H9 (cell line): ENCODE results near the gene CBX1. TPM values are rescaled to one million over a fixed set of nuclear protein-coding genes. Genes with fewer than 3 reads are reported as not detected.
A peak's percentile ranks its signal among the peaks of the same experiment; 100 is the strongest.

Experiments used
- DNase-seq: peaks from one replicate; pipeline ENCODE4 v3.0.0-alpha.2; 2017
- H2AFZ ChIP-seq: one replicate; pipeline ENCODE4 v1.6.1; 2013; ENCODE audit warnings: mild to moderate bottlenecking, low read length, control low read depth, moderate library complexity
- H2AK5ac ChIP-seq: 2 replicates; pipeline ENCODE4 v1.6.1; 2013; ENCODE audit warnings: low read length, control low read depth, mixed read lengths; ENCODE audit not compliant: insufficient read length
- H2BK120ac ChIP-seq: one replicate; pipeline ENCODE4 v1.6.1; 2013; ENCODE audit warnings: low read depth, mild to moderate bottlenecking, low read length, control low read depth, inconsistent platforms; ENCODE audit not compliant: poor library complexity, severe bottlenecking
- H2BK12ac ChIP-seq: 2 replicates; pipeline ENCODE4 v1.6.1; 2013; ENCODE audit warnings: low read length, control low read depth, mixed read lengths, low read depth; ENCODE audit not compliant: insufficient read length
- H2BK15ac ChIP-seq: 2 replicates; pipeline ENCODE4 v1.6.1; 2013; ENCODE audit warnings: low read depth, low read length, control low read depth
- H2BK20ac ChIP-seq: one replicate; pipeline ENCODE4 v1.6.1; 2013; ENCODE audit warnings: low read depth, mild to moderate bottlenecking, low read length, control low read depth, inconsistent platforms; ENCODE audit not compliant: poor library complexity, severe bottlenecking
- H2BK5ac ChIP-seq: 2 replicates; pipeline ENCODE4 v1.6.1; 2013; ENCODE audit warnings: low read length, control low read depth, mixed read lengths; ENCODE audit not compliant: insufficient read length
- H3K14ac ChIP-seq: 2 replicates; pipeline ENCODE4 v1.6.1; 2013; ENCODE audit warnings: low read length, control low read depth; ENCODE audit not compliant: insufficient read depth
- H3K18ac ChIP-seq: 2 replicates; pipeline ENCODE4 v1.6.1; 2013; ENCODE audit warnings: low read depth, mild to moderate bottlenecking, mixed read lengths, low read length, control low read depth; ENCODE audit not compliant: insufficient read length
- H3K23ac ChIP-seq: 2 replicates; pipeline ENCODE4 v1.6.1; 2013; ENCODE audit warnings: low read length, control low read depth, mixed read lengths, low read depth; ENCODE audit not compliant: insufficient read length
- H3K23me2 ChIP-seq: 2 replicates; pipeline ENCODE4 v1.6.1; 2013; ENCODE audit warnings: low read depth, mild to moderate bottlenecking, mixed read lengths, low read length, control low read depth; ENCODE audit not compliant: insufficient read length, poor library complexity, severe bottlenecking
- H3K27ac ChIP-seq: 2 replicates; pipeline ENCODE4 v1.5.1; 2013; ENCODE audit warnings: low read length, control low read depth, mixed read lengths, low read depth; ENCODE audit not compliant: insufficient read length
- H3K27me3 ChIP-seq: 2 replicates; pipeline ENCODE4 v1.6.1; 2013; ENCODE audit warnings: low read length, control low read depth, inconsistent platforms; ENCODE audit not compliant: insufficient read depth
- H3K4ac ChIP-seq: 2 replicates; pipeline ENCODE4 v1.6.1; 2013; ENCODE audit warnings: low read depth, mild to moderate bottlenecking, control low read depth, inconsistent platforms, low read length, moderate library complexity
- H3K4me1 ChIP-seq: 2 replicates; pipeline ENCODE4 v1.6.1; 2013; ENCODE audit warnings: low read length, control low read depth, inconsistent platforms; ENCODE audit not compliant: insufficient read depth
- H3K4me2 ChIP-seq: 2 replicates; pipeline ENCODE4 v1.6.1; 2013; ENCODE audit warnings: low read length, control low read depth, mixed read lengths; ENCODE audit not compliant: insufficient read length, insufficient read depth
- H3K56ac ChIP-seq: 2 replicates; pipeline ENCODE4 v1.6.1; 2013; ENCODE audit warnings: low read depth, mild to moderate bottlenecking, mixed read lengths, low read length, control low read depth; ENCODE audit not compliant: insufficient read length
- H3K79me1 ChIP-seq: 2 replicates; pipeline ENCODE4 v1.6.1; 2013; ENCODE audit warnings: low read depth, mild to moderate bottlenecking, moderate library complexity, low read length, control low read depth, inconsistent platforms; ENCODE audit not compliant: insufficient read depth, poor library complexity, severe bottlenecking
- H3K79me2 ChIP-seq: 2 replicates; pipeline ENCODE4 v1.6.1; 2013; ENCODE audit warnings: low read length, control low read depth, inconsistent platforms; ENCODE audit not compliant: insufficient read depth
- H3K9ac ChIP-seq: 2 replicates; pipeline ENCODE4 v1.6.1; 2013; ENCODE audit warnings: low read length, control low read depth, mixed read lengths; ENCODE audit not compliant: insufficient read length; ENCODE audit errors: extremely low read depth
- H3K9me3 ChIP-seq: one replicate; pipeline ENCODE4 v1.6.1; 2013; ENCODE audit warnings: low read depth, low read length, inconsistent platforms; ENCODE audit not compliant: control insufficient read depth
- H3T11ph ChIP-seq: one replicate; pipeline ENCODE4 v1.6.1; 2013; ENCODE audit warnings: mild to moderate bottlenecking, low read length, control low read depth, inconsistent platforms
- H4K20me1 ChIP-seq: one replicate; pipeline ENCODE4 v1.6.1; 2013; ENCODE audit not compliant: control insufficient read depth, insufficient read length, insufficient read depth
- H4K5ac ChIP-seq: 2 replicates; pipeline ENCODE4 v1.6.1; 2013; ENCODE audit warnings: low read depth, mild to moderate bottlenecking, mixed read lengths, low read length, control low read depth; ENCODE audit not compliant: insufficient read length
- H4K8ac ChIP-seq: replicated peaks from 2 replicates; pipeline ENCODE4 v1.6.1; 2013; ENCODE audit warnings: low read length, control low read depth, mixed read lengths, low read depth; ENCODE audit not compliant: insufficient read length
- H4K91ac ChIP-seq: 2 replicates; pipeline ENCODE4 v1.6.1; 2013; ENCODE audit warnings: low read depth, mild to moderate bottlenecking, moderate library complexity, mixed read lengths, low read length, control low read depth; ENCODE audit not compliant: insufficient read length
- H3K27ac Mint-ChIP-seq, 3 experiments: 2 replicates in 2 of 3; 3 replicates in 1 of 3; pipeline ENCODE4 v1.8.0; 2020 to 2021; ENCODE audit warnings: mixed read lengths in 3 of 3, mild to moderate bottlenecking in 1 of 3, moderate library complexity in 1 of 3
- H3K27me3 Mint-ChIP-seq: 2 replicates; pipeline ENCODE4 v1.8.0; 2021; ENCODE audit warnings: low read depth, mild to moderate bottlenecking, moderate library complexity, mixed read lengths
- H3K36me3 Mint-ChIP-seq, 3 experiments: 2 replicates in 2 of 3; 3 replicates in 1 of 3; pipeline ENCODE4 v1.8.0; 2020 to 2021; ENCODE audit warnings: low read depth in 3 of 3, mixed read lengths in 3 of 3; ENCODE audit not compliant: insufficient read depth in 1 of 3
- H3K4me1 Mint-ChIP-seq, 2 experiments: 2 replicates each; pipeline ENCODE4 v1.8.0; 2020; ENCODE audit warnings: mixed read lengths in 2 of 2
- H3K4me3 Mint-ChIP-seq, 2 experiments: 2 replicates in 1 of 2; 3 replicates in 1 of 2; pipeline ENCODE4 v1.8.0; 2020 to 2021; ENCODE audit warnings: mild to moderate bottlenecking in 2 of 2, mixed read lengths in 2 of 2, moderate library complexity in 1 of 2
- H3K9me3 Mint-ChIP-seq, 2 experiments: 2 replicates in 1 of 2; 3 replicates in 1 of 2; pipeline ENCODE4 v1.8.0; 2020; ENCODE audit warnings: mild to moderate bottlenecking in 2 of 2, mixed read lengths in 2 of 2, moderate library complexity in 1 of 2
- WGBS: extraction: QIAGEN DNeasy Blood & Tissue Kit; methylation state at CpG from one replicate; pipeline ENCODE4 v1.1.7; 2013; ENCODE audit warnings: missing lambda C conversion rate, low lambda C conversion rate, mixed read lengths; ENCODE audit not compliant: insufficient read length; ENCODE audit errors: extremely low coverage; 5-methylcytosine and 5-hydroxymethylcytosine counted together
- total RNA-seq: library from RNA; stranded (reverse); gene quantifications from 2 replicates; pipeline ENCODE4 v1.2.1, GENCODE V29; 2021
- TF ChIP-seq, protein P1 (sequence below): fragments of 200-600 bp; sonication (generic); conservative IDR thresholded peaks from 3 replicates; pipeline ENCODE4 v1.8.0; 2021; ENCODE audit warnings: antibody characterized with exemption, mild to moderate bottlenecking

Gene CBX1
- total RNA-seq, 1 experiment from 2014 or later: 155 TPM

DNA sequence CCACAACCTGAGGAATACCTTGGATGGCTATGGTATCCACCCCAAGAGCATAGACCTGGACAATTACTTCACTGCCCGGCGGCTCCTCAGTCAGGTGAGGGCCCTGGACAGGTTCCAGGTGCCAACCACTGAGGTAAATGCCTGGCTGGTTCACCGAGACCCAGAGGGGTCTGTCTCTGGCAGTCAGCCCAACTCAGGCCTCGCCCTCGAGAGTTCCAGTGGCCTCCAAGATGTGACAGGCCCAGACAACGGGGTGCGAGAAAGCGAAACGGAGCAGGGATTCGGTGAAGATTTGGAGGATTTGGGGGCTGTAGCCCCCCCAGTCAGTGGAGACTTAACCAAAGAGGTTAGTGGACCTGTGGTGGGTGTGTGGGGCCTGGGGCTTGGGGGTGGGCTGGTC lies 50.0 kb downstream of the CBX1 start:
- H3K9me3 ChIP-seq: no peaks in the 10 kb centered on the region
- Mint-ChIP-seq H3K4me3 (peak overlapping the region; percentile 89 to 94), H3K9me3 (no peaks in the 10 kb centered on the region; a peak in 2 of 5 replicates), H3K27me3 (no peaks in the 10 kb centered on the region; the same call in 1 of the 2 replicates), H3K4me1 (peaks cover 67 to 75% of the 10 kb centered on the region in 2 experiments), H3K36me3 (peaks cover 31 to 40% (median 35%) of the 10 kb centered on the region in 3 experiments), H3K27ac (peak overlapping the region; percentile 72 to 99 (median 96); a peak in 6 of 7 replicates)
- H2BK15ac ChIP-seq: no peak overlapping the region
- H3K4ac ChIP-seq: no peak overlapping the region
- no peak overlapping the region for H4K91ac ChIP-seq
- no peaks in the 10 kb centered on the region for H4K20me1 ChIP-seq
- H3K56ac ChIP-seq: no peak overlapping the region
- TF ChIP-seq, protein P1, sequence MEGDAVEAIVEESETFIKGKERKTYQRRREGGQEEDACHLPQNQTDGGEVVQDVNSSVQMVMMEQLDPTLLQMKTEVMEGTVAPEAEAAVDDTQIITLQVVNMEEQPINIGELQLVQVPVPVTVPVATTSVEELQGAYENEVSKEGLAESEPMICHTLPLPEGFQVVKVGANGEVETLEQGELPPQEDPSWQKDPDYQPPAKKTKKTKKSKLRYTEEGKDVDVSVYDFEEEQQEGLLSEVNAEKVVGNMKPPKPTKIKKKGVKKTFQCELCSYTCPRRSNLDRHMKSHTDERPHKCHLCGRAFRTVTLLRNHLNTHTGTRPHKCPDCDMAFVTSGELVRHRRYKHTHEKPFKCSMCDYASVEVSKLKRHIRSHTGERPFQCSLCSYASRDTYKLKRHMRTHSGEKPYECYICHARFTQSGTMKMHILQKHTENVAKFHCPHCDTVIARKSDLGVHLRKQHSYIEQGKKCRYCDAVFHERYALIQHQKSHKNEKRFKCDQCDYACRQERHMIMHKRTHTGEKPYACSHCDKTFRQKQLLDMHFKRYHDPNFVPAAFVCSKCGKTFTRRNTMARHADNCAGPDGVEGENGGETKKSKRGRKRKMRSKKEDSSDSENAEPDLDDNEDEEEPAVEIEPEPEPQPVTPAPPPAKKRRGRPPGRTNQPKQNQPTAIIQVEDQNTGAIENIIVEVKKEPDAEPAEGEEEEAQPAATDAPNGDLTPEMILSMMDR: no peak
- H3K23me2 ChIP-seq: peaks cover 19% of the 10 kb centered on the region
- no peak overlapping the region for H2BK20ac ChIP-seq
- no peak overlapping the region for H4K5ac ChIP-seq
- no peak overlapping the region for H2AFZ ChIP-seq
- H3K4me2 ChIP-seq: peak overlapping the region; percentile 45
- peaks cover 18% of the 10 kb centered on the region; the same call in 1 of the 2 replicates for H3K4me1 ChIP-seq
- no peak overlapping the region for H3K27ac ChIP-seq
- peaks cover 18% of the 10 kb centered on the region; the same call in 1 of the 2 replicates for H3K79me2 ChIP-seq
- no CpG with 5 or more reads among the region's 10 CpGs for WGBS
- no peak for DNase-seq
- no peak overlapping the region for H3T11ph ChIP-seq
- H2BK12ac ChIP-seq: no peak overlapping the region
- H3K79me1 ChIP-seq: peaks cover 2% of the 10 kb centered on the region
- no peak overlapping the region for H4K8ac ChIP-seq
- H2BK5ac ChIP-seq: no peak overlapping the region
- no peak overlapping the region for H3K18ac ChIP-seq
- no peak overlapping the region for H3K14ac ChIP-seq
- no peak overlapping the region for H3K9ac ChIP-seq
- H3K23ac ChIP-seq: no peak overlapping the region
- no peak overlapping the region for H2AK5ac ChIP-seq
- H2BK120ac ChIP-seq: no peak overlapping the region
- no peaks in the 10 kb centered on the region for H3K27me3 ChIP-seq
